ENCODE data around the gene MMP7. TPM values are rescaled to one million over a fixed set of nuclear protein-coding genes. Genes with fewer than 3 reads are reported as not detected.

MMP7 gene
- total RNA-seq, 1 experiment from 2014 or later = 0.61 TPM

DNA sequence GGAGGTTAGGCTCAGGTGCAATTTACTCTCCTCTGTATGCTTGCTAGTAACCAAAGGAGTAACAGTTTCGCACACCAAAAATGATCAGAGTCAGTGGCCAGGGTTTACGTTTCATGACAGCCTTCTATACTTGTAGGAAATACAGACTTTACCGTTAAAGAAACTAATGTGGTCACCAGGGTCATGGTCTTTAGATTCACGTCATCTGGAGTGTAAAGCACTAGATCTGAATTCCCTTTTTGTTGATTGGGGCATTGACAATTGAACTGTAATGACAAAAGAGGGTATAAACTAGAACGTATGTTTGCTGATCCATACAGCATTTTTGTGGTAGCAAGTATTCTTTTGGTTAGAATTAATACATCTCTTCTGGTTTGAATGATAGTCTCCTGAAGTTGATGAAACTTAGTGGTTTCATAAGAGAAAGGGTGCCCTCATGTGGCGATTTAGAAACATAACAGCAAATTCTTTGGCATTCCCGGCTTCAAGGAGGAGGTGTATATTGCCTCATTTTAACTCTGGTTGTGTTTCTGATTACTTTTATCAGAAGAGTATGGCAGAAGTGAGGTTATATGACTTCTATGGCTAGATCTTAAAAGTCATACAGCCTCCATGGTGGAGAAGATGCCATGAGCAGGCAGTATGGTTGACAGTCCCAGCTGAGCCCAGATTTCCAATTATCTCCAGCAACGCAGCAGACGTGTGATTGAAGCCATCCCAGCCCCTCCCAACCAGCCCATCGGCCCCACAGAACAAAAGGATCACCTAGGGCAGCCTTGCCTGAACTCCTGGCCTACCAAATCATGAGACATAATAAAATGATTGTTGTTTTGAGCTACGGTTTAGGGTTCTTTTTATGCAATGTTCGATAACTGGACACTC is 35.1 kb downstream of the MMP7 start:
- Histone ChIP-seq H3K4me1 (ENCODE audit: control insufficient read depth in 1 of 2, insufficient read depth in 2 of 2, low read length in 2 of 2) (peaks cover 13 to 35% of the 10 kb centered on the region in 2 experiments), H3K79me2 (ENCODE audit: insufficient read depth, low read length) (no peaks in the 10 kb centered on the region), H2AFZ (ENCODE audit: low read depth, low read length, poor library complexity, severe bottlenecking) (peak overlapping the region; percentile 98), H3K9me2 (ENCODE audit: insufficient read depth) (no peaks in the 10 kb centered on the region), H3K27me3 (ENCODE audit: insufficient read depth, low read length) (no peaks in the 10 kb centered on the region), H3K27ac (ENCODE audit: low read depth, low read length) (no peak overlapping the region), H3K9me3 (ENCODE audit: control insufficient read depth in 1 of 2, insufficient read depth in 1 of 2, low read depth in 1 of 2, low read length in 2 of 2) (no peaks in the 10 kb centered on the region), H4K20me1 (ENCODE audit: insufficient read depth) (no peaks in the 10 kb centered on the region), H3K4me3 (replicated peaks in 1 of 2; ENCODE audit: low read depth in 1 of 2, low read length in 2 of 2) (peak overlapping the region; percentile 20 to 38), H3K4me2 (ENCODE audit: low read length) (peak overlapping the region; percentile 69), H3K9ac (ENCODE audit: low read length) (no peak overlapping the region), H3K36me3 (ENCODE audit: control insufficient read depth in 1 of 2, insufficient read depth in 2 of 2, low read length in 2 of 2) (no peaks in the 10 kb centered on the region)
- no TSS peak for BruUV-seq (replicated peaks)
- peak; percentile 81 for DNase-seq (ENCODE audit: low read depth, low spot score)
- ChIA-PET RAD21 (ENCODE audit: low non-redundant PET in 1 of 2, low total read pairs in 2 of 2, uncharacterized antibody in 2 of 2, unreplicated experiment in 2 of 2) (interaction anchor here (0.7 to 1.7 kb wide), 5 partner anchors 118 to 635 kb away, joined by 3 to 7 read pairs (median 3); no protein-coding TSS in a partner anchor), POLR2A (no interaction called here), CTCF (interaction anchor here (1.1 to 1.8 kb wide), 8 partner anchors 23 to 634 kb away, joined by 3 to 13 read pairs (median 7); no protein-coding TSS in a partner anchor)
- ATAC-seq = peak; percentile 81
- intact Hi-C loops (cut with micrococcal nuclease) = loop anchor here (1.0 to 10.0 kb wide), 6 partner anchors 105 to 481 kb away; no protein-coding TSS in a partner anchor
- no peak for TF ChIP-seq SRF (IDR thresholded peaks at IDR 0.05; ENCODE audit: low read depth)
- TF ChIP-seq, protein P1, sequence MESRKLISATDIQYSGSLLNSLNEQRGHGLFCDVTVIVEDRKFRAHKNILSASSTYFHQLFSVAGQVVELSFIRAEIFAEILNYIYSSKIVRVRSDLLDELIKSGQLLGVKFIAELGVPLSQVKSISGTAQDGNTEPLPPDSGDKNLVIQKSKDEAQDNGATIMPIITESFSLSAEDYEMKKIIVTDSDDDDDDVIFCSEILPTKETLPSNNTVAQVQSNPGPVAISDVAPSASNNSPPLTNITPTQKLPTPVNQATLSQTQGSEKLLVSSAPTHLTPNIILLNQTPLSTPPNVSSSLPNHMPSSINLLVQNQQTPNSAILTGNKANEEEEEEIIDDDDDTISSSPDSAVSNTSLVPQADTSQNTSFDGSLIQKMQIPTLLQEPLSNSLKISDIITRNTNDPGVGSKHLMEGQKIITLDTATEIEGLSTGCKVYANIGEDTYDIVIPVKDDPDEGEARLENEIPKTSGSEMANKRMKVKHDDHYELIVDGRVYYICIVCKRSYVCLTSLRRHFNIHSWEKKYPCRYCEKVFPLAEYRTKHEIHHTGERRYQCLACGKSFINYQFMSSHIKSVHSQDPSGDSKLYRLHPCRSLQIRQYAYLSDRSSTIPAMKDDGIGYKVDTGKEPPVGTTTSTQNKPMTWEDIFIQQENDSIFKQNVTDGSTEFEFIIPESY (IDR thresholded peaks at IDR 0.05; ENCODE audit: extremely low read depth, insufficient replicate concordance, low read length) = no peak
- no peak for TF ChIP-seq FOSL1 (IDR thresholded peaks at IDR 0.05; ENCODE audit: low read depth)
- 0 out of 2 replicates have a peak, but pooled peaks have one; percentile 21 for TF ChIP-seq CEBPB (IDR thresholded peaks at IDR 0.05; ENCODE audit: low read depth)
- no peak for TF ChIP-seq POLR2AphosphoS5 (IDR thresholded peaks at IDR 0.05; ENCODE audit: low read depth, low read length)
- no peak for TF ChIP-seq ZNF274 (IDR thresholded peaks at IDR 0.05; ENCODE audit: low read depth, low read length)
- TF ChIP-seq JUND (IDR thresholded peaks at IDR 0.05) = no peak
- TF ChIP-seq YY1 (IDR thresholded peaks at IDR 0.05; ENCODE audit: extremely low read depth, insufficient replicate concordance, low read depth, low read length) = no peak
- TF ChIP-seq EZH2 (IDR thresholded peaks at IDR 0.05) = no peak
- TF ChIP-seq SP1 (IDR thresholded peaks at IDR 0.05; ENCODE audit: low read depth) = no peak
- TF ChIP-seq ZFX (IDR thresholded peaks at IDR 0.05) = no peak
- no peak for TF ChIP-seq EZH2phosphoT487 (IDR thresholded peaks at IDR 0.05; ENCODE audit: borderline replicate concordance)
- TF ChIP-seq, protein P2, sequence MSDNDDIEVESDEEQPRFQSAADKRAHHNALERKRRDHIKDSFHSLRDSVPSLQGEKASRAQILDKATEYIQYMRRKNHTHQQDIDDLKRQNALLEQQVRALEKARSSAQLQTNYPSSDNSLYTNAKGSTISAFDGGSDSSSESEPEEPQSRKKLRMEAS (IDR thresholded peaks at IDR 0.05) = no peak
- TF ChIP-seq, protein P3, sequence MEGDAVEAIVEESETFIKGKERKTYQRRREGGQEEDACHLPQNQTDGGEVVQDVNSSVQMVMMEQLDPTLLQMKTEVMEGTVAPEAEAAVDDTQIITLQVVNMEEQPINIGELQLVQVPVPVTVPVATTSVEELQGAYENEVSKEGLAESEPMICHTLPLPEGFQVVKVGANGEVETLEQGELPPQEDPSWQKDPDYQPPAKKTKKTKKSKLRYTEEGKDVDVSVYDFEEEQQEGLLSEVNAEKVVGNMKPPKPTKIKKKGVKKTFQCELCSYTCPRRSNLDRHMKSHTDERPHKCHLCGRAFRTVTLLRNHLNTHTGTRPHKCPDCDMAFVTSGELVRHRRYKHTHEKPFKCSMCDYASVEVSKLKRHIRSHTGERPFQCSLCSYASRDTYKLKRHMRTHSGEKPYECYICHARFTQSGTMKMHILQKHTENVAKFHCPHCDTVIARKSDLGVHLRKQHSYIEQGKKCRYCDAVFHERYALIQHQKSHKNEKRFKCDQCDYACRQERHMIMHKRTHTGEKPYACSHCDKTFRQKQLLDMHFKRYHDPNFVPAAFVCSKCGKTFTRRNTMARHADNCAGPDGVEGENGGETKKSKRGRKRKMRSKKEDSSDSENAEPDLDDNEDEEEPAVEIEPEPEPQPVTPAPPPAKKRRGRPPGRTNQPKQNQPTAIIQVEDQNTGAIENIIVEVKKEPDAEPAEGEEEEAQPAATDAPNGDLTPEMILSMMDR (IDR thresholded peaks at IDR 0.05 in 2 of 3, conservative IDR thresholded peaks at IDR 0.05 in 1 of 3; ENCODE audit: borderline replicate concordance in 1 of 3, insufficient read depth in 1 of 3, low read depth in 2 of 3, low read length in 2 of 3) = peak; percentile 52 to 88 (median 79)
- TF ChIP-seq TCF7L2 (IDR thresholded peaks at IDR 0.05; ENCODE audit: borderline replicate concordance, extremely low read depth, insufficient read depth, insufficient read length) = no peak
- TF ChIP-seq RAD21 (IDR thresholded peaks at IDR 0.05; ENCODE audit: low read depth) = peak; percentile 95
- no peak for TF ChIP-seq CBX3 (IDR thresholded peaks at IDR 0.05; ENCODE audit: low read depth)
- TF ChIP-seq, protein P4, sequence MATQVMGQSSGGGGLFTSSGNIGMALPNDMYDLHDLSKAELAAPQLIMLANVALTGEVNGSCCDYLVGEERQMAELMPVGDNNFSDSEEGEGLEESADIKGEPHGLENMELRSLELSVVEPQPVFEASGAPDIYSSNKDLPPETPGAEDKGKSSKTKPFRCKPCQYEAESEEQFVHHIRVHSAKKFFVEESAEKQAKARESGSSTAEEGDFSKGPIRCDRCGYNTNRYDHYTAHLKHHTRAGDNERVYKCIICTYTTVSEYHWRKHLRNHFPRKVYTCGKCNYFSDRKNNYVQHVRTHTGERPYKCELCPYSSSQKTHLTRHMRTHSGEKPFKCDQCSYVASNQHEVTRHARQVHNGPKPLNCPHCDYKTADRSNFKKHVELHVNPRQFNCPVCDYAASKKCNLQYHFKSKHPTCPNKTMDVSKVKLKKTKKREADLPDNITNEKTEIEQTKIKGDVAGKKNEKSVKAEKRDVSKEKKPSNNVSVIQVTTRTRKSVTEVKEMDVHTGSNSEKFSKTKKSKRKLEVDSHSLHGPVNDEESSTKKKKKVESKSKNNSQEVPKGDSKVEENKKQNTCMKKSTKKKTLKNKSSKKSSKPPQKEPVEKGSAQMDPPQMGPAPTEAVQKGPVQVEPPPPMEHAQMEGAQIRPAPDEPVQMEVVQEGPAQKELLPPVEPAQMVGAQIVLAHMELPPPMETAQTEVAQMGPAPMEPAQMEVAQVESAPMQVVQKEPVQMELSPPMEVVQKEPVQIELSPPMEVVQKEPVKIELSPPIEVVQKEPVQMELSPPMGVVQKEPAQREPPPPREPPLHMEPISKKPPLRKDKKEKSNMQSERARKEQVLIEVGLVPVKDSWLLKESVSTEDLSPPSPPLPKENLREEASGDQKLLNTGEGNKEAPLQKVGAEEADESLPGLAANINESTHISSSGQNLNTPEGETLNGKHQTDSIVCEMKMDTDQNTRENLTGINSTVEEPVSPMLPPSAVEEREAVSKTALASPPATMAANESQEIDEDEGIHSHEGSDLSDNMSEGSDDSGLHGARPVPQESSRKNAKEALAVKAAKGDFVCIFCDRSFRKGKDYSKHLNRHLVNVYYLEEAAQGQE (IDR thresholded peaks at IDR 0.05; ENCODE audit: low read depth) = no peak
